Left lobe of liver (tissue), 2 donors: ENCODE data around the gene NFKBIE. TPM values are rescaled to one million over a fixed set of nuclear protein-coding genes. Genes with fewer than 3 reads are reported as not detected.
A peak's percentile ranks its signal among the peaks of the same experiment; 100 is the strongest.
"Not testable (repeated sequence)": the region's sequence is repeated elsewhere in the genome, so short reads cannot be mapped to it uniquely, and the experiment has no call there.

ENCODE experiments used
- ATAC-seq: fragments of 200-7000 bp; cut with Tn5 transposase; one replicate; pipeline ENCODE4 v1.9.1; 2020; ENCODE audit warnings: mild to moderate bottlenecking, moderate library complexity
- DNase-seq: peaks from one replicate; pipeline ENCODE4 v3.0.0-alpha.2; 2020; ENCODE audit warnings: low spot score
- total RNA-seq: library from RNA; stranded (reverse); gene quantifications from one replicate; pipeline ENCODE4 v1.2.1, GENCODE V29; 2021
- donor health status: DM: no; HTN: no; CAD: no; lungs with moderate emphysema.
- donor health status: DM: no; HTN: yes; CAD: no.

The NFKBIE gene
- total RNA-seq, 1 donor from 2014 or later, result 2.8 TPM

DNA sequence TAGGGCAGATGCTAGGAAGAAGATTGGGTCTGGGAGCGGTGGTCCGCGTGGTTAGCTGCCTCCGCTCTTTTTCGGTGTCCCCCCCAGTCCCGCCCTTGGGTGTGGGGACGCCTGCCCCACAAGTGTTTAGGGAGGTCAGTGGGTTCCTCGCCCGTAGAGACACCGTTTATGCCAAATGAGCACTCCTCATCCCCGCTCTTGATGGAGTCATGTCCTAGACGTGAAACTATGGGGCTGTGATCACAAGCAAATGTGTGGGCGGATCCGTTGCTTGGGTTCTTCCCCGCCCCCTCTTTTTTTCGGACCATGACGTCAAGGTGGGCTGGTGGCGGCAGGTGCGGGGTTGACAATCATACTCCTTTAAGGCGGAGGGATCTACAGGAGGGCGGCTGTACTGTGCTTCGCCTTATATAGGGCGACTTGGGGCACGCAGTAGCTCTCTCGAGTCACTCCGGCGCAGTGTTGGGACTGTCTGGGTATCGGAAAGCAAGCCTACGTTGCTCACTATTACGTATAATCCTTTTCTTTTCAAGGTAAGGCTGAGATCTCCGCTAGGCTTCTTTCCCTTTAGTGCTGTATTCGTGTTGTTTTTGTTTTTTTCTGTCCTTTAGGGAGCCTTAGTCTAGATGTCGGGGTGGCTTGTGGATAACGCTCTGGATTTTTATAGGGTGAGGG is 18.6 kb downstream of the NFKBIE start, which contains the start of gene HSP90AB1:
Gene HSP90AB1, plus strand, starts transcription at position 439 of the 675 bp plus-strand sequence. CDS start 1,529 bp downstream, outside the sequence.
- peak; percentile 97 for DNase-seq
- ATAC-seq, result peak; percentile 80

DNA sequence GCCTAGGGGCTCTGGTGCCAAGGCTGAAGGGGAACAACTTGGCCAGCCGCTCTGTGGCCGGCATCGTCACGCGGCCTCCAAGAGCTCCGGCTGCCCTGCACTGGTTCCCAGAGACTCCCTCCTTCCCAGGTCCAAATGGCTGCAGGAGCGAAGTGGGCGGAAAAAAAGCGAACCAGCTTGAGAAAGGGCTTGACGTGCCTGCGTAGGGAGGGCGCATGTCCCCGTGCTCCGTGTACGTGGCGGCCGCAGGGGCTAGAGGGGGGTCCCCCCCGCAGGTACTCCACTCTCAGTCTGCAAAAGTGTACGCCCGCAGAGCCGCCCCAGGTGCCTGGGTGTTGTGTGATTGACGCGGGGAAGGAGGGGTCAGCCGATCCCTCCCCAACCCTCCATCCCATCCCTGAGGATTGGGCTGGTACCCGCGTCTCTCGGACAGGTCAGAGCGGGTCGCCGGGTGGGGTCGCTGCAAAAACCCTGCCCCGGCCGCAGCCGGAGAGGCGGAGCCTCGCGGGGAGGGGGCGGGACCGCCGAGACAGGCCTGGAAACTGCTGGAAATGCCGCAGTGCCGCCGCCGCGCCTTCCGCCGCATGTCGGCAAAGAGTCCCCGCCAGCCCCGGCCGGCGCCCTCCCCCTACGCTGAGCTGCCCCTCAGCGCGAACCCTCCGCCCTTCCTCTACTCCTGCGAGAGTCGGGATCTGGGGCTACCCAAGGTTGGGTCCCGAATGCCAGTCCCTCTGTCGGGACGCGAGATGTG is 19.3 kb downstream of the NFKBIE start:
- ATAC-seq (peak; percentile 81), DNase-seq (peak; percentile 95)

DNA sequence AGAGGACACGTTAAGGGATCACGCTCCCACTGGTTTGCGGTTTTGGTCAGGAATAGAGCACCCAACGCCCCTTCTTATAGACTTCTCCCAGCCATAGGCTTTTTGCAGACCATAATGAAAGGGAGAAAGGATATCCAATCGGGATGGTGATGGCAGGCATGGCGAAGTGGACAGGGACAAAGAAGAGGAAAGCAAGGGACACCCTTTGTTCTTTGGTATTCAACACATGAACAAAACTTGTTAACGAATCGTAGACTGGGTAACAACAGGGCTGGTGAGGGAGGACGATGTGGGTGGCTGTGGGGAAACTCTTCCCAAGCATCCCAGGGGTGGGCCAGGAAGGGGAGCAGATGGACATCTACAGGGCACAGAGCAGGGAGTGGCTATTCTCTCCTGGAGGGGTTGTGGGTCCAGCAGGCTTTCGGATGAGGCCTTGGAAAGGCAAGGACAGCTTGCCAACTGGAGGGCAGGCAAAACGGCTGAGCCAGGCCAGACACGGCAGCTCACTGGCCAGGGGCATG is 19.9 kb downstream of the NFKBIE start:
- ATAC-seq (no peak), DNase-seq (no peak)

GRCh38 chr6:44243345-44243744 is 22.0 kb downstream of the NFKBIE start:
- DNase-seq (no peak), ATAC-seq (no peak)

- ATAC-seq (no peak), DNase-seq (no peak)
Measured at GRCh38 chr6:44238687-44239350, 26.5 kb downstream of the NFKBIE start.

DNA sequence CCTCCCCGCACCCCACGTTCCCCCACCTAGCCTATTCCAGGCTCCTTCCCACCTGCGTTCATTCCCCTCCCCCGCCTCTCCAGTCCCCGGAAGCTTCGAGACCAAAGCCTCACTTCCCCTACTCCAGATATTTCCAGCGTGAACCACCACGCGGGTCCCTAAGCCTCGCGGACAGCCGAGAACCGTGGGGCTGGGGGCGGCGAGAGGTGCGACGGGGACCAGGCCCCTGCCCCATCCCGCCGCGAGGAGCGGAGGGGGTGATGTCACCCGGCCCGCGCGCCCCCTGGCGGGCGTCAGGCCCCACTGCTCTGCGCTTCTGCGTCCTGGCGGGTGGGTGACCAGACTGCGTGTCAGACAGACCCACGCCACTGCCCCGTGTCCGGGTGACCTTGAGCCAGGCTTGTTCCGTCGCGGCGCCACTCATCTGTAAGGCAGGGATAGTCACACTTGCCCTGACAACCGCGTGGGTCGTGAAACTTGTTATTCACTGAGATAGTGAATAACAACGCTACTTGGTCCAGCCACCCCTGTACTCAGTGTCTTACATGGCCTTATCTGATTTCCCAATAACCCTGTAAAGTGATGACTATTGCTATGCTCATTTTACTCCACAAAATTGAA is 27.4 kb downstream of the NFKBIE start:
- peak; percentile 83 for DNase-seq
- peak; percentile 71 for ATAC-seq

- ATAC-seq (peak; percentile 77), DNase-seq (peak; percentile 95)
Measured at GRCh38 chr6:44237021-44237812, 28.1 kb downstream of the NFKBIE start.

DNA sequence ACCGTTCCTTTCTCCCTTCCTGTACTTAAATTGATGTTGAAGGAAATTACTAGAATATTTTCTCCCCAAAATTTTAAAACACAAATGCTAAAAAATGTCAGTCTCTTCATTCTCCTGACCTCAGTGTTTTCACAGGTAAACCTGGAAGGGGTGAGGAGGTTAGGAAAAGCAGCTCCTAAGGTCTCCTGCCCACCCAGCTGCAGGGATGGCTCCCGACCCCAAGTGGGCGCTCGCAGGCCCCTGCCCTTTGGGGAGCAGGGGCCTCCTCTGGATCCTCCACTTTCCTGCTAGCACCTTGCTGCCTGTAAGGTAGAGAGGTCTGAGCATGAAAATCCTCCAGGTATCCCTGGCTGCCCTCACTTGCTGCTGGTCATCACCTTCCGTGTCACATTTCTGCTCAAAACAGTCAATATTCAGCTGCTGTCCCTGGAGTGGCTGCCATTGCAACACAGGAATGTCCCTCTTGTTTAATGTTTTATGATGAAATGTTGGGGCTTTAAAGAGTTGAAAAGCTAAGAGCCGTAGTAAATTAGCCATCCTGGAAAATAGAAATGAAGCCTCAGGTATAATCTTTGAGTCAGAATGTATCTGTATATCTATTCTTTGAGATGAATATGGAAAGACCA is 29.3 kb downstream of the NFKBIE start:
- ATAC-seq, result peak; percentile 3
- DNase-seq, result peak; percentile 74

- no peak for DNase-seq
Measured at GRCh38 chr6:44235269-44235668, 30.1 kb downstream of the NFKBIE start.

GRCh38 chr6:44234101-44235025 is 31.0 kb downstream of the NFKBIE start:
- DNase-seq, result peak; percentile 94
- ATAC-seq, result peak; percentile 68

More at GRCh38 chr6:44235269-44235668, 30.1 kb downstream of the NFKBIE start:
- ATAC-seq, result no peak

GRCh38 chr6:44233567-44234100 is 31.7 kb downstream of the NFKBIE start:
- ATAC-seq (no peak), DNase-seq (no peak)

- no peak for DNase-seq
- ATAC-seq, result no peak
Measured at GRCh38 chr6:44232676-44233566, 32.4 kb downstream of the NFKBIE start.

DNA sequence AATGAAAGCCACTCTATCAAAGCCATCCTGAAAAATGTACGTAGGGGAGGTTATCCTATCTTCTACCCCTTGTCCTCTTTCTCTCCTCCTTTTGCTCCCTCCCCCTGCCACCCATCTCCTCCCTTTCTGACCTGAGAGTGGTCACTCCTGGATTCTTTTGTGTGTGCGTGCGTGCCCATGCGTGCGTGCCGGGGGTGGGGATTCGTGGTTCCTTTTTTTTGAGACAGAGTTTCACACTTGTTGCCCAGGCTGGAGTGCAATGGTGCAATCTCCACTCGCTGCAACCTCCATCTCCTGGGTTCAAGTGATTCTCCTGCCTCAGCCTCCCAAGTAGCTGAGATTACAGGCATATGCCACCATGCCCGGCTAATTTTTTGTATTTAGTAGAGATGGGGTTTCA is 33.9 kb downstream of the NFKBIE start:
- DNase-seq, ATAC-seq: not testable (repeated sequence)

GRCh38 chr6:44230034-44230675 is 35.2 kb downstream of the NFKBIE start:
- ATAC-seq, result no peak
- DNase-seq, result no peak

DNA sequence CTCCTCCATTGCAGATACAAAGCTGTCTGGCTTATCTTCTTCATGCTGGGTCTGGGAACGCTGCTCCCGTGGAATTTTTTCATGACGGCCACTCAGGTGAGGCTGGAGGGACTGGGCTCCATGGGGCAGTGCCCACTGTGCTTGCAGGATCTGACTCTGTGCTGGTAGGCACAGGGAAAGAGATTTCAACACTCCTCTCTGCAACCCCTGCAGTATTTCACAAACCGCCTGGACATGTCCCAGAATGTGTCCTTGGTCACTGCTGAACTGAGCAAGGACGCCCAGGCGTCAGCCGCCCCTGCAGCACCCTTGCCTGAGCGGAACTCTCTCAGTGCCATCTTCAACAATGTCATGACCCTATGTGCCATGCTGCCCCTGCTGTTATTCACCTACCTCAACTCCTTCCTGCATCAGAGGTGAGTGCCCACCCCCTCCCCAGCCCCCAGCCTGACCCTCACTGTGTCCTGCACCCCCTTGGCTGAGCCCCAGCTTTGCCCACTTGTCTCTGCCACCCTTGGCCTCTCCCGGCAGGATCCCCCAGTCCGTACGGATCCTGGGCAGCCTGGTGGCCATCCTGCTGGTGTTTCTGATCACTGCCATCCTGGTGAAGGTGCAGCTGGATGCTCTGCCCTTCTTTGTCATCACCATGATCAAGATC is 35.8 kb downstream of the NFKBIE start:
- DNase-seq, result peak; percentile 93
- peak; percentile 54 for ATAC-seq

DNA sequence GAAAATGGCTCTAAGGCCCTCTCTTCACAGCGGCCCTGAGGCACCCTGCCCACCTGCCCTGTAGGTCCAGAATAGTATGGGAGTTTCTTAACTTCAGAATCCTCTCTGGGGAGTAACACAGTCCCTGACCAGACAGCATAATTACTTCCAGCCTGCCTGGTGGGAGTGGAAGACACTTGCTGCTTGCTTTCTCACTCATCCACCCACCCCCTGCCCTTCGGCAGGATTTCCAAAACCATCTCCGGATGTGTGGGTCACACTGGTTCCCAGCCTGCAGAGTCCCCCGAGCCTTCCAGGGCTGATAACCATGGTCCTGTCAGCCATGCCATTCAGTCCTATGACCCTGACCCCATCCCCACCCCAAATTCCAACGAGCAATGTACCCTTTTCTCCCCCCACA is 36.5 kb downstream of the NFKBIE start:
- ATAC-seq, result no peak
- no peak for DNase-seq
